Right atrium auricular region (tissue), 2 donors: ENCODE data around the gene RUNX2. TPM values are rescaled to one million over a fixed set of nuclear protein-coding genes. Genes with fewer than 3 reads are reported as not detected.

Experiments
- DNase-seq: peaks from one replicate; pipeline ENCODE4 v3.0.0-alpha.2; 2019; ENCODE audit warnings: low spot score
- H3K27ac ChIP-seq, 2 donors: fragments of 200-600 bp; sonication (generic); 1 replicate in 1 of 2; 2 replicates in 1 of 2; pipeline ENCODE4 v1.5.1; 2016 to 2019
- H3K27me3 ChIP-seq, 2 donors: fragments of 200-600 bp; sonication (generic); one replicate each; pipeline versions ENCODE4 v1.5.1 to v1.6.0; 2017 to 2019
- H3K36me3 ChIP-seq: fragments of 200-600 bp; sonication (generic); one replicate; pipeline ENCODE4 v1.5.1; 2016
- H3K4me1 ChIP-seq, 2 donors: fragments of 200-600 bp; sonication (generic); one replicate each; pipeline versions ENCODE4 v1.5.1 to v1.6.0; 2017 to 2019
- H3K4me3 ChIP-seq, 2 donors: fragments of 200-600 bp; sonication (generic); 1 replicate in 1 of 2; 2 replicates in 1 of 2; pipeline ENCODE4 v1.5.1; 2017 to 2019; ENCODE audit warnings: mild to moderate bottlenecking in 1 of 2, moderate library complexity in 1 of 2
- H3K9me3 ChIP-seq, 2 donors: fragments of 200-600 bp; sonication (generic); one replicate each; pipeline ENCODE4 v1.5.1; 2019
- CTCF ChIP-seq, 2 donors: fragments of 200-600 bp; sonication (generic); IDR thresholded peaks; one replicate each; pipeline ENCODE4 v1.5.1; 2019; ENCODE audit warnings: antibody characterized with exemption in 2 of 2
- total RNA-seq, 2 donors: library from RNA; depleted of rRNA; stranded (reverse); fragments of >200 nt; gene quantifications; one replicate each; pipeline ENCODE4 v1.1.0, GENCODE V29; 2016

The RUNX2 gene
- total RNA-seq, 2 donors from 2014 or later: 0.55 to 0.85 TPM

GRCh38 chr6:45599053-45599452 lies 270.9 kb downstream of the RUNX2 start:
- peaks cover 0 to 7% of the 10 kb centered on the region in 2 donors for H3K4me1 ChIP-seq
- no peak overlapping the region for H3K4me3 ChIP-seq
- DNase-seq: no peak
- TF ChIP-seq CTCF (IDR thresholded peaks at IDR 0.05): no peak
- no peak overlapping the region for H3K27ac ChIP-seq
- H3K27me3 ChIP-seq: no peaks in the 10 kb centered on the region
- no peaks in the 10 kb centered on the region for H3K36me3 ChIP-seq
- peaks cover 0 to 16% of the 10 kb centered on the region in 2 donors for H3K9me3 ChIP-seq

- H3K36me3 ChIP-seq: no peaks in the 10 kb centered on the region
- H3K27ac ChIP-seq: no peak overlapping the region
- no peak overlapping the region for H3K4me3 ChIP-seq
- TF ChIP-seq CTCF (IDR thresholded peaks at IDR 0.05): no peak
- no peaks in the 10 kb centered on the region for H3K4me1 ChIP-seq
- no peak for DNase-seq
- H3K27me3 ChIP-seq: no peaks in the 10 kb centered on the region
- H3K9me3 ChIP-seq: peaks cover 0 to 2% of the 10 kb centered on the region in 2 donors
Measured at GRCh38 chr6:45605971-45606370, 277.8 kb downstream of the RUNX2 start.

- no peak for DNase-seq
- Histone ChIP-seq H3K27me3 (no peaks in the 10 kb centered on the region), H3K27ac (no peak overlapping the region), H3K4me3 (no peak overlapping the region), H3K4me1 (no peaks in the 10 kb centered on the region), H3K9me3 (no peaks in the 10 kb centered on the region), H3K36me3 (no peaks in the 10 kb centered on the region)
- no peak for TF ChIP-seq CTCF (IDR thresholded peaks at IDR 0.05)
Measured at GRCh38 chr6:45606831-45607400, 278.8 kb downstream of the RUNX2 start.

GRCh38 chr6:45607798-45608197 lies 279.7 kb downstream of the RUNX2 start:
- H3K27me3 ChIP-seq: no peaks in the 10 kb centered on the region
- H3K9me3 ChIP-seq: no peaks in the 10 kb centered on the region
- H3K4me3 ChIP-seq: no peak overlapping the region
- H3K27ac ChIP-seq: no peak overlapping the region
- no peak for TF ChIP-seq CTCF (IDR thresholded peaks at IDR 0.05)
- no peak for DNase-seq
- H3K36me3 ChIP-seq: no peaks in the 10 kb centered on the region
- no peaks in the 10 kb centered on the region for H3K4me1 ChIP-seq

GRCh38 chr6:45608252-45608913 lies 280.3 kb downstream of the RUNX2 start:
- no peaks in the 10 kb centered on the region for H3K36me3 ChIP-seq
- no peaks in the 10 kb centered on the region for H3K27me3 ChIP-seq
- no peaks in the 10 kb centered on the region for H3K9me3 ChIP-seq
- H3K27ac ChIP-seq: no peak overlapping the region
- no peaks in the 10 kb centered on the region for H3K4me1 ChIP-seq
- TF ChIP-seq CTCF (IDR thresholded peaks at IDR 0.05): no peak
- H3K4me3 ChIP-seq: no peak overlapping the region
- no peak for DNase-seq
